K562 (cell line): ENCODE measurements around the gene SEC61G. TPM values are rescaled to one million over a fixed set of nuclear protein-coding genes. Genes with fewer than 3 reads are reported as not detected.

Source experiments
- CREM ChIP-seq: IDR thresholded peaks from 2 replicates; pipeline ENCODE4 v1.6.1; 2014; ENCODE audit warnings: antibody characterized with exemption, low read depth
- MAFK ChIP-seq: IDR thresholded peaks from 2 replicates; pipeline ENCODE4 v1.6.1; 2011; ENCODE audit warnings: low read length, improper control_type of control experiment
- SMARCE1 ChIP-seq: fragments of 450-650 bp; IDR thresholded peaks from 2 replicates; pipeline ENCODE4 v1.7.1; 2016; ENCODE audit warnings: mild to moderate bottlenecking
- SREBF1 ChIP-seq: fragments of 150-350 bp; IDR thresholded peaks from 2 replicates; pipeline ENCODE4 v1.6.1; 2014; ENCODE audit warnings: antibody characterized with exemption, low read depth, low read length, borderline replicate concordance
- ZBTB1 ChIP-seq: sonication (generic); formaldehyde crosslinking; IDR thresholded peaks from 2 replicates; pipeline ENCODE4 v1.8.1; 2023; ENCODE audit warnings: missing genetic modification reagents, low read depth, mild to moderate bottlenecking, borderline replicate concordance
- ZFP1 ChIP-seq: fragments of 450-650 bp; formaldehyde crosslinking; IDR thresholded peaks from 2 replicates; pipeline ENCODE4 v1.4.0; 2020; ENCODE audit warnings: mild to moderate bottlenecking, mixed read lengths
- ZNF197 ChIP-seq: fragments of 200-800 bp; sonication (Bioruptor generic); IDR thresholded peaks from 2 replicates; pipeline ENCODE4 v1.6.1; 2016; ENCODE audit warnings: low read depth, missing genetic modification characterization, missing compliant biosample characterization
- polyA plus RNA-seq, 8 experiments: library from polyadenylated mRNA; depleted of rRNA in 4 of 8; stranded (reverse) in 5 of 8; unstranded in 3 of 8; fragments of >200 nt; fragmentation: Nextera tagmentation in 2 of 8; fragmentation: Illumina TruSeq in 1 of 8; extraction: Ambion mirVana in 2 of 8; extraction: Trizol in 1 of 8; gene quantifications; 2 replicates each; pipeline versions ENCODE4 v1.2.1 to v1.2.3, GENCODE V29; 2011 to 2014; ENCODE audit warnings: inconsistent platforms in 1 of 8, missing spikeins in 1 of 8
- total RNA-seq, 7 experiments: library from RNA; depleted of rRNA in 6 of 7; stranded (reverse); fragments of >200 nt in 6 of 7; fragmentation: Illumina TruSeq in 2 of 7; extraction: Trizol in 2 of 7; gene quantifications; 2 replicates each; pipeline versions ENCODE4 v1.2.1 to v1.2.3, GENCODE V29; 2011 to 2021; ENCODE audit warnings: low replicate concordance in 1 of 7
- TF ChIP-seq, protein P1 (sequence below): fragments of 450-650 bp; formaldehyde crosslinking; IDR thresholded peaks from 2 replicates; pipeline ENCODE4 v1.4.0; 2020; ENCODE audit warnings: mild to moderate bottlenecking, moderate library complexity
- TF ChIP-seq, protein P2 (sequence below): fragments of 250-450 bp; sonication (Bioruptor Pico); IDR thresholded peaks from 2 replicates; pipeline ENCODE4 v1.4.0; 2020; ENCODE audit warnings: borderline replicate concordance

The SEC61G gene
- total and polyA plus RNA-seq, 9 of the 15 experiments (the other 6 are each of a cell fraction or from before 2014, with no cell fraction given) = 138 to 565 (median 223) TPM

DNA sequence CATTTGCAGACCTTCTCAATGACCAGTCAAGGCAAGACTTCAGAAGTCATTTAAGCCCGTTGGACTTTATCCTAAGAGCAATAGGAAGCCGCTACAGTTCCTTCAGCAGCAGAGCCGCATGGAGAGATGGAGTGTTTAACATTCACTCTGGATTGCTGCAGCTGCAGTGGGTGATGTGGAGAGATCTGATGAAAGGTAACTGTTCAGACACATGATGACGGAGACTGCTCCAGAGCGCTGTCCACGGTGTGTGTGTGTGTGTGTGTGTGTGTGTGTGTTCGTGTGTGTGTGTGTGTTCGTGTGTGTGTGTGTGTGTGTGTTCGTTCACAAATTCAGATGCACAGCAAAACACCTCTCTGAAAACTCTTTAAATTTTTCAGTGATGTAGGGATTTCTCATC, 37.0 kb downstream of the SEC61G start (continued):
- TF ChIP-seq ZBTB1 (CRISPR knock-in tag) (no peak), CREM (no peak), ZFP1 (CRISPR knock-in tag) (no peak), SREBF1 (no peak), SMARCE1 (no peak), MAFK (no peak), ZNF197 (CRISPR knock-in tag) (no peak)
- TF ChIP-seq, protein P1, sequence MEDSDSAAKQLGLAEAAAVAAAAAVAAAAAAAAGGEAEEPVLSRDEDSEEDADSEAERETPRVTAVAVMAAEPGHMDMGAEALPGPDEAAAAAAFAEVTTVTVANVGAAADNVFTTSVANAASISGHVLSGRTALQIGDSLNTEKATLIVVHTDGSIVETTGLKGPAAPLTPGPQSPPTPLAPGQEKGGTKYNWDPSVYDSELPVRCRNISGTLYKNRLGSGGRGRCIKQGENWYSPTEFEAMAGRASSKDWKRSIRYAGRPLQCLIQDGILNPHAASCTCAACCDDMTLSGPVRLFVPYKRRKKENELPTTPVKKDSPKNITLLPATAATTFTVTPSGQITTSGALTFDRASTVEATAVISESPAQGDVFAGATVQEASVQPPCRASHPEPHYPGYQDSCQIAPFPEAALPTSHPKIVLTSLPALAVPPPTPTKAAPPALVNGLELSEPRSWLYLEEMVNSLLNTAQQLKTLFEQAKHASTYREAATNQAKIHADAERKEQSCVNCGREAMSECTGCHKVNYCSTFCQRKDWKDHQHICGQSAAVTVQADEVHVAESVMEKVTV (CRISPR knock-in tag) = no peak
- TF ChIP-seq, protein P2, sequence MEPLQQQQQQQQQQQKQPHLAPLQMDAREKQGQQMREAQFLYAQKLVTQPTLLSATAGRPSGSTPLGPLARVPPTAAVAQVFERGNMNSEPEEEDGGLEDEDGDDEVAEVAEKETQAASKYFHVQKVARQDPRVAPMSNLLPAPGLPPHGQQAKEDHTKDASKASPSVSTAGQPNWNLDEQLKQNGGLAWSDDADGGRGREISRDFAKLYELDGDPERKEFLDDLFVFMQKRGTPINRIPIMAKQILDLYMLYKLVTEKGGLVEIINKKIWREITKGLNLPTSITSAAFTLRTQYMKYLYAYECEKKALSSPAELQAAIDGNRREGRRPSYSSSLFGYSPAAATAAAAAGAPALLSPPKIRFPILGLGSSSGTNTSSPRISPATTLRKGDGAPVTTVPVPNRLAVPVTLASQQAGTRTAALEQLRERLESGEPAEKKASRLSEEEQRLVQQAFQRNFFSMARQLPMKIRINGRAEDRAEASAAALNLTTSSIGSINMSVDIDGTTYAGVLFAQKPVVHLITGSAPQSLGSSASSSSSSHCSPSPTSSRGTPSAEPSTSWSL (CRISPR knock-in tag) = no peak
